Brain microvascular endothelial cell (primary cell): ENCODE measurements around the gene C7orf57.

Experiments used
- DNase-seq: peaks from one replicate; pipeline ENCODE4 v3.0.0-alpha.2; 2020
- H3K27ac ChIP-seq: fragments of 250-450 bp; sonication (Bioruptor Pico); 2 replicates; pipeline ENCODE4 v1.5.1; 2020; ENCODE audit warnings: mild to moderate bottlenecking, moderate library complexity
- H3K27me3 ChIP-seq: fragments of 250-450 bp; sonication (Bioruptor Pico); replicated peaks from 2 replicates; pipeline ENCODE4 v1.5.1; 2020; ENCODE audit warnings: mild to moderate bottlenecking
- H3K36me3 ChIP-seq: fragments of 250-450 bp; sonication (Bioruptor Pico); replicated peaks from 2 replicates; pipeline ENCODE4 v1.5.1; 2020; ENCODE audit warnings: mild to moderate bottlenecking
- H3K4me3 ChIP-seq: 2 replicates; pipeline ENCODE4 v1.5.1; 2011; ENCODE audit warnings: low read depth, mild to moderate bottlenecking, control low read depth, low read length, moderate library complexity
- CTCF ChIP-seq: IDR thresholded peaks from 2 replicates; pipeline ENCODE4 v1.5.1; 2011; ENCODE audit warnings: low read depth, mild to moderate bottlenecking, moderate library complexity, low read length, control low read depth, inconsistent platforms; ENCODE audit errors: missing control alignments
- in situ Hi-C: cut with HindIII; loops from 2 replicates; pipeline ENCODE4 v1.10.0; 2017; ENCODE audit warnings: low sequenced_read_pairs, low pct_ligation_motif_present

Gene C7orf57

GRCh38 chr7:48038815-48039506 lies 3.6 kb downstream of the C7orf57 start:
- TF ChIP-seq CTCF, result no peak

GRCh38 chr7:48040944-48041652 lies 5.8 kb downstream of the C7orf57 start:
- no peak for TF ChIP-seq CTCF
- H3K27me3 ChIP-seq, result peaks cover 3% of the 10 kb centered on the region
- no peak overlapping the region for H3K4me3 ChIP-seq
- no peak overlapping the region for H3K27ac ChIP-seq
- in situ Hi-C loops, result no loop called here
- no peak for DNase-seq
- H3K36me3 ChIP-seq, result no peaks in the 10 kb centered on the region

More at GRCh38 chr7:48038815-48039506, 3.6 kb downstream of the C7orf57 start:
- in situ Hi-C loops, result no loop called here
- DNase-seq, result no peak
- H3K4me3 ChIP-seq, result no peak overlapping the region
- H3K36me3 ChIP-seq, result no peaks in the 10 kb centered on the region
- H3K27me3 ChIP-seq, result peaks cover 7% of the 10 kb centered on the region
- no peak overlapping the region for H3K27ac ChIP-seq

- Histone ChIP-seq H3K27ac (no peak overlapping the region), H3K4me3 (no peak overlapping the region), H3K27me3 (no peaks in the 10 kb centered on the region), H3K36me3 (no peaks in the 10 kb centered on the region)
- in situ Hi-C loops, result no loop called here
- TF ChIP-seq CTCF, result no peak
- DNase-seq, result no peak
These were observed 6.3 kb downstream of the C7orf57 start for GRCh38 chr7:48041653-48041970.

DNA sequence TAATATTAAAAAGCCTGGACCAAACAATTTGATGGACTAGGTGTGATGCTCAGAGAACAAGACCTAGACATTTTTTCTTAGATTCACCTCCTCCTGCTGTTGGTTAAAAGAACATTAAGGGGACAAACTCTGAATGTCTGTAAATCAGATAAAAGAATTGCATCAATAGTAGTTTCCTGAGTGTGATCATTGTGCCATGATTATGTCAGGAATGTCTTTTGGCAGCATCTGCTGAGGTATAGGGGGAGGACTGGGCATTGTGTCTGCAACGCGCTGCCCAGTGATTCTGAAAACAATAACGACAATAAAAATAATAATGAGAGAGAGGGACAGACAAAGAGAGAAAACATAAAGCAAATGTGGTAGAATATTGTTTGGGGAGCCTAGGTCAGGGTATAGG lies 6.9 kb downstream of the C7orf57 start:
- Histone ChIP-seq H3K36me3 (no peaks in the 10 kb centered on the region), H3K4me3 (no peak overlapping the region), H3K27ac (no peak overlapping the region), H3K27me3 (no peaks in the 10 kb centered on the region)
- in situ Hi-C loops, result no loop called here
- no peak for TF ChIP-seq CTCF
- DNase-seq, result peak; percentile 11

DNA sequence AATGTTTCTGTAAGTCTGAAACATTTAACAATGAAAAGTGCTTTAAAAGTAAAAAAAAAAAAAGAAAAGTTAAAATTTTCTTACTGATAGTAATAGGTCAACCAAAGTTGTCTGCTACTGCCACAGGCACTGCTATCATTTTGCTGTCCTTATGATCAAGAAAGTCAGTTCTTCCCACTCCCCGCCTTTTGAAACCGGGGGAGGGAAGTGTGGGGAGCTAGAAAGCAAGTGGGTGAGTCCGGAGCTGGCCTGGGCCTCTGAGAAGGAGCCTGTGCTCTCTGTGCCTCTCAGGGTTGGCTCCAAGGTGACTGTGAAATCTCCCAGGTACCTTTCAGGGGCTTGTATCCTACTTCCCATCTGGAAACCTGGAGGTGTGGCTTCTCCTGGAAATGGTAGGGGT lies 7.3 kb downstream of the C7orf57 start:
- DNase-seq, result no peak
- no peak for TF ChIP-seq CTCF
- no peaks in the 10 kb centered on the region for H3K27me3 ChIP-seq
- no peak overlapping the region for H3K4me3 ChIP-seq
- in situ Hi-C loops, result no loop called here
- H3K27ac ChIP-seq, result no peak overlapping the region
- no peaks in the 10 kb centered on the region for H3K36me3 ChIP-seq
